Ovary (tissue), 9 donors: ENCODE data around the gene PSMD10. TPM values are rescaled to one million over a fixed set of nuclear protein-coding genes. Genes with fewer than 3 reads are reported as not detected.

Source experiments
- DNase-seq, 5 donors: peaks; one replicate each; pipeline ENCODE4 v3.0.0-alpha.2; 2019 to 2020
- H3K27ac ChIP-seq, 2 donors: fragments of 200-600 bp; one replicate each; pipeline versions ENCODE4 v1.5.1 to v1.8.0; 2019 to 2022
- H3K27me3 ChIP-seq: fragments of 200-600 bp; one replicate; pipeline ENCODE4 v1.8.0; 2022
- H3K36me3 ChIP-seq: fragments of 200-600 bp; sonication (generic); one replicate; pipeline ENCODE4 v1.5.1; 2019
- H3K4me1 ChIP-seq: one replicate; pipeline ENCODE4 v1.8.1; 2013; ENCODE audit warnings: mild to moderate bottlenecking, moderate library complexity; ENCODE audit not compliant: insufficient read depth
- H3K4me3 ChIP-seq: fragments of 200-600 bp; sonication (generic); one replicate; pipeline ENCODE4 v1.5.1; 2017
- H3K9me3 ChIP-seq, 2 donors: fragments of 200-600 bp in 1 of 2; sonication (generic) in 1 of 2; one replicate each; pipeline versions ENCODE4 v1.5.1 to v1.8.1; 2013 to 2019; ENCODE audit warnings: mild to moderate bottlenecking in 1 of 2, moderate library complexity in 1 of 2
- CTCF ChIP-seq, 3 donors: fragments of 450-650 bp in 2 of 3; fragments of 200-600 bp in 1 of 3; IDR thresholded peaks; one replicate each; pipeline versions ENCODE4 v1.5.1 to v1.8.0; 2016 to 2022; ENCODE audit warnings: antibody characterized with exemption in 3 of 3, mild to moderate bottlenecking in 1 of 3
- EP300 ChIP-seq: sonication (generic); formaldehyde crosslinking; IDR thresholded peaks from one replicate; pipeline ENCODE4 v1.6.1; 2017; ENCODE audit warnings: antibody characterized with exemption
- POLR2A ChIP-seq: fragments of 450-650 bp; IDR thresholded peaks from one replicate; pipeline ENCODE4 v1.6.1; 2017; ENCODE audit warnings: antibody characterized with exemption, mild to moderate bottlenecking, moderate library complexity
- WGBS, 3 donors: extraction: QIAGEN DNeasy Blood & Tissue Kit in 1 of 3; methylation state at CpG; one replicate each; pipeline versions ENCODE4 v1.1.5 to v1.1.7; 2013 to 2017; 5-methylcytosine and 5-hydroxymethylcytosine counted together
- intact Hi-C, 4 donors: fragments of 100-400 bp; cut with DNase I; formaldehyde crosslinking; loops; one replicate each; pipeline versions ENCODE4 v1.11.0 to v1.15.1; 2022 to 2023
- polyA plus RNA-seq, 2 donors: library from polyadenylated mRNA; stranded (reverse); fragments of 200-250 nt in 1 of 2; fragments of 350-450 nt in 1 of 2; fragmentation: Illumina TruSeq in 1 of 2; extraction: RNeasy Lipid Tissue Mini Kit (QIAGEN cat#74804) in 1 of 2; gene quantifications; one replicate each; pipeline ENCODE4 v1.2.3, GENCODE V29; 2013 to 2014
- total RNA-seq, 7 donors: library from RNA; depleted of rRNA in 2 of 7; stranded (reverse); fragments of >200 nt in 2 of 7; fragmentation: NEBNext Ultra II Directional in 3 of 7; extraction: Animal tissue kit (Norgen Biotek cat#: 25700) in 3 of 7; gene quantifications; one replicate each; pipeline versions ENCODE4 v1.1.0 to v1.2.4, GENCODE V29; 2016 to 2023
- donor health status: DM: no; HTN: no; CAD: no; lungs with moderate emphysema.
- donor health status: DM: no; HTN: no; CAD: no.
- donor health status: Bipolar disorder and iron deficiency.
- donor health status: DM: yes; HTN: yes; CAD: no.
- donor health status: DM: no; HTN: no; CAD: no.
- donor health status: DM: yes; HTN: yes; CAD: no.

Gene PSMD10
- total and polyA plus RNA-seq, 9 donors = 24.0 to 59.4 (median 41.6) TPM

- no peak for DNase-seq
- intact Hi-C loops = no loop called here
- 30 to 45% (median 39%) methylated on average over 1 of the region's 1 CpG for WGBS, 3 donors
- TF ChIP-seq EP300 (no peak), CTCF (IDR thresholded peaks at IDR 0.05) (no peak), POLR2A (no peak)
- H3K27me3 ChIP-seq = no peaks in the 10 kb centered on the region
- no peak overlapping the region for H3K27ac ChIP-seq
- no peaks in the 10 kb centered on the region for H3K36me3 ChIP-seq
- H3K4me1 ChIP-seq = no peaks in the 10 kb centered on the region
- H3K4me3 ChIP-seq = no peak overlapping the region
- H3K9me3 ChIP-seq = no peaks in the 10 kb centered on the region
These were observed 2.8 kb downstream of the PSMD10 start for GRCh38 chrX:108088511-108088910.

DNA sequence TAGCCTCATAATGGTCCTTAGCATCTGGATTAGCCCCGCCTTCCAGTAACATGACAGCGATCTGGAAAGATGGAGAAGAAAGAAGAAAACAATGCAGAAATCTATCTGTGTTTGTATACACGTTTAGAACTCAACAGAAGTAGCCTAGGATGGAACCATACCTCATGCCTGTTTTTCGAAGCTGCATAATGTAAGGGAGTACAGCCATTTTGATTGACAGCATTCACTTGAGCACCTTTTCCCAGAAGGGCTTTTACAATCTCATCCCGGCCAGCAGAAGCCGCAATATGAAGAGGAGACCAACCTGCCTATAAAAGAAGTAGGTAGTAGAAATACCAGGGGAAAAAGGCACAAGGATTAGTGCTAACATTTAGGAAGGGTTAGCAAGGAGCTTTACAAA, 3.5 kb downstream of the PSMD10 start:
- Histone ChIP-seq H3K4me3 (no peak overlapping the region), H3K4me1 (no peaks in the 10 kb centered on the region), H3K27me3 (no peaks in the 10 kb centered on the region), H3K27ac (no peak overlapping the region), H3K36me3 (no peaks in the 10 kb centered on the region), H3K9me3 (no peaks in the 10 kb centered on the region)
- intact Hi-C loops = no loop called here
- TF ChIP-seq CTCF (IDR thresholded peaks at IDR 0.05) = no peak
- no peak for TF ChIP-seq POLR2A
- no peak for TF ChIP-seq EP300
- 74 to 82% (median 77%) methylated on average over 6 of the region's 6 CpGs for WGBS, 3 donors
- DNase-seq = no peak

DNA sequence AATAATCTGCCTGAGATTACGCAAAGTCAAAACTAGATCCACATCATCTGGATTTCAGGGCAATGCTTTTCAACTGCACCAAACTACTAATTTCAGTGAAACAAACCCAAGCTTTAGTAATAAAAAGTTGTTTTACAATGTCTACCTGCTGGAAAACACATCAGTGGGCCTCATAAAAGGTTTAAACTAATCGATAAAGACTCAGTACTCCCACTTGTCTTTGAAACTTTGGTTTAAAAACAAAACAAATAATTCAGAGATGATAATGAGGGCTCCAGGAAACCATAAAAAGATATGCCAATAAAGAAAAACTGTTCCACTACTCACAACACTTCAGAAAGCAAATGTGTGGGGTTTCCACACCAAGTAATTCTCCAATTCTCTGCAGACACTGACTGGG, 10.2 kb downstream of the PSMD10 start:
- no peak for DNase-seq
- no peaks in the 10 kb centered on the region for H3K4me1 ChIP-seq
- H3K4me3 ChIP-seq = no peak overlapping the region
- no peaks in the 10 kb centered on the region for H3K9me3 ChIP-seq
- no peaks in the 10 kb centered on the region for H3K27me3 ChIP-seq
- TF ChIP-seq EP300 (no peak), CTCF (IDR thresholded peaks at IDR 0.05) (no peak), POLR2A (no peak)
- H3K36me3 ChIP-seq = no peaks in the 10 kb centered on the region
- WGBS, 3 donors = 67 to 71% (median 67%) methylated on average over 2 of the region's 2 CpGs
- intact Hi-C loops = no loop called here
- H3K27ac ChIP-seq = no peak overlapping the region

- Histone ChIP-seq H3K9me3 (no peaks in the 10 kb centered on the region), H3K4me1 (no peaks in the 10 kb centered on the region), H3K36me3 (no peaks in the 10 kb centered on the region), H3K27ac (no peak overlapping the region), H3K4me3 (no peak overlapping the region), H3K27me3 (no peaks in the 10 kb centered on the region)
- DNase-seq = no peak
- 72 to 77% (median 76%) methylated on average over 5 of the region's 5 CpGs for WGBS, 3 donors
- intact Hi-C loops = loop anchor here in 1 of 4 donors (10.0 kb wide), 1 partner anchor 1178 kb away; no protein-coding TSS in a partner anchor
- TF ChIP-seq EP300 = no peak
- TF ChIP-seq POLR2A = no peak
- TF ChIP-seq CTCF (IDR thresholded peaks at IDR 0.05) = no peak
These were observed 18.6 kb downstream of the PSMD10 start for GRCh38 chrX:108072746-108073145.

DNA sequence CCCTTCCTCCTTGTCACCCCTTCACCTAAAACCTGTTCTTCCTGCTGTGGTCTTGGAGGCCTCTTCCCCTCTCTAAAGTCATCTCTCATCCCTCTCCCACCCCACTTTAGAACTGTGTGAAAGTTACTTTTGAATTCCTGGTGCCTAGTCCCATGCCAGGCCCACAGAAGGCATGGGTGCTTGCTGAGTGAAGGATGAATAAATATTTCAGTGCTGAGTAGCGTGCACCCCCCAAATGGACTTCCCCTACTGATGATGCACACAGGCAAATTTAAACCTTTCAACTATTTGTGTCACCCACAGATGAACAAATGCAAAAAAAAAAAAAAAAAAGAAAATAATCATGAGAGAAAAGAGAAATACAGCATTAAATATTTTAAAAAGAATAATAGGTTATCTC, 19.8 kb downstream of the PSMD10 start:
- WGBS, 3 donors = 59 to 85% (median 75%) methylated on average over 1 of the region's 1 CpG

More for the DNA sequence above, 19.8 kb downstream of the PSMD10 start:
- H3K4me1 ChIP-seq = no peaks in the 10 kb centered on the region
- no peak overlapping the region for H3K27ac ChIP-seq
- no peak overlapping the region for H3K4me3 ChIP-seq
- no peaks in the 10 kb centered on the region for H3K36me3 ChIP-seq
- no peaks in the 10 kb centered on the region for H3K9me3 ChIP-seq
- intact Hi-C loops = loop anchor here in 1 of 4 donors (10.0 kb wide), 1 partner anchor 1177 kb away; no protein-coding TSS in a partner anchor
- DNase-seq = no peak
- H3K27me3 ChIP-seq = no peaks in the 10 kb centered on the region
- TF ChIP-seq EP300 (no peak), CTCF (IDR thresholded peaks at IDR 0.05) (no peak), POLR2A (no peak)
